ENCODE results near the gene HID1.

HID1 gene

DNA sequence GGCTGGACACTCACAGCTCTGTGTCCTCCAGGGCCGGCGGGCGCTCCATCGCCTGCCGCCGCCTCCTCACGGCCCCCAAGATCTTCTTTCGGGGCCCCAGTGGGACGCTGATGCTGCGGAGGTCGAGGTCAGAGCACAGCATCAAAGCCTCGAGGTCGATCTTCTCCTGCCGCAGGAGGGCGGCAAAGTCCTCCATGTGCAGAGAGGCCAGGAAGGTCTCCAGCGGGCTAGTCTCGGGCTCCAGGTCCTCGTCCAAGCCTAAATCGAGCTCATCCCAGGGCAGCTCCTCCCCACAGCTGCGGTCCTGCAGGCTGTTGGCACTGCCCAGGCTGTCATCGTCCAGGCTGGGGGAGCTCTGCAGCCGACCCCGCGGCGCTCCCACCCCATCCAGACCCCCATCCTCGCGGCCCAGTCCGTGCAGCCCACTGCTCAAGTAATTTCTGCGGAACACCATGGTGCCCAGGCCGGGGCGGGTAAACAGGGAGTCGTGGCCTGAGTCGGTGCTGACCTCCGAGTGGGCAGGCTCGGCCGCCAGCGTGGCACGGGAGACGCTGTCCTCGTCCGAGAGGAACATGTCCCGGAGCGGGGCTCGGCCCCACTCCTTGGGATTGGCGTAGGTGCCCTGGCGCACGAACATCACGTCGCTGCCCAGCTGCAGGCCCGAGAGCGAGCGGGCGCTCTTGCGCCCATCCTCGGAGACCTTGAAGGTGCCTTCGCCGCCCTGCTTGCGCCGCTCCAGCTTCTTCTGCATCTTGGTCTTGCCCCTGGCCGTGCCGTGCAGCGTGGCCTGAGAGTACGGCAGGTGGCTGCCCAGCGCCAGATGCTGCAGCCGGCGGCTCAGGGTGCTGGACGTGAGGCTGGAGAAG lies 52.9 kb downstream of the HID1 start (continued):
- TF ChIP-seq, protein P1, sequence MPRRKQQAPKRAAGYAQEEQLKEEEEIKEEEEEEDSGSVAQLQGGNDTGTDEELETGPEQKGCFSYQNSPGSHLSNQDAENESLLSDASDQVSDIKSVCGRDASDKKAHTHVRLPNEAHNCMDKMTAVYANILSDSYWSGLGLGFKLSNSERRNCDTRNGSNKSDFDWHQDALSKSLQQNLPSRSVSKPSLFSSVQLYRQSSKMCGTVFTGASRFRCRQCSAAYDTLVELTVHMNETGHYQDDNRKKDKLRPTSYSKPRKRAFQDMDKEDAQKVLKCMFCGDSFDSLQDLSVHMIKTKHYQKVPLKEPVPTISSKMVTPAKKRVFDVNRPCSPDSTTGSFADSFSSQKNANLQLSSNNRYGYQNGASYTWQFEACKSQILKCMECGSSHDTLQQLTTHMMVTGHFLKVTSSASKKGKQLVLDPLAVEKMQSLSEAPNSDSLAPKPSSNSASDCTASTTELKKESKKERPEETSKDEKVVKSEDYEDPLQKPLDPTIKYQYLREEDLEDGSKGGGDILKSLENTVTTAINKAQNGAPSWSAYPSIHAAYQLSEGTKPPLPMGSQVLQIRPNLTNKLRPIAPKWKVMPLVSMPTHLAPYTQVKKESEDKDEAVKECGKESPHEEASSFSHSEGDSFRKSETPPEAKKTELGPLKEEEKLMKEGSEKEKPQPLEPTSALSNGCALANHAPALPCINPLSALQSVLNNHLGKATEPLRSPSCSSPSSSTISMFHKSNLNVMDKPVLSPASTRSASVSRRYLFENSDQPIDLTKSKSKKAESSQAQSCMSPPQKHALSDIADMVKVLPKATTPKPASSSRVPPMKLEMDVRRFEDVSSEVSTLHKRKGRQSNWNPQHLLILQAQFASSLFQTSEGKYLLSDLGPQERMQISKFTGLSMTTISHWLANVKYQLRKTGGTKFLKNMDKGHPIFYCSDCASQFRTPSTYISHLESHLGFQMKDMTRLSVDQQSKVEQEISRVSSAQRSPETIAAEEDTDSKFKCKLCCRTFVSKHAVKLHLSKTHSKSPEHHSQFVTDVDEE (CRISPR knock-in tag; IDR thresholded peaks at IDR 0.05): no peak
- no peak for TF ChIP-seq ARNTL (CRISPR knock-in tag; IDR thresholded peaks at IDR 0.05; ENCODE audit: borderline replicate concordance, low read depth)

DNA sequence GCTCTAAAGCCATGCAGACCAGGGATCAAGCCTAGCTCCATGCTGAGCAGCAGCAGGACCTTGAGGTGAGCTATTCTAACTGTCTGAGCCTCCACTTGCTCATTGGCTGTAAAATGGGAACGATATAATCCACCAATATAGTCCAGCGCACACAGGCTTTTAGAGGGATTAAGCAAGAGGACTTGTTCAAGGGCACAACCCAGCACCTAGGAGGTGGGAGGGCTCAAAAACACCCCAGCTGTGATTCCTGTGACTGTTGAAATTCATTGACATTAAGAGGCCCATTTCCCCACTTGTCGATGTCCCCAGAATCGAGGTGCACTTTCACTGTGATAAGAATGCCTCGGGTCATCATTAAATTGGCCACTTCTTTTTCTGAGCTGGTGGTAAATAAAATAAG lies 53.7 kb downstream of the HID1 start:
- no peak for ATAC-seq
- TF ChIP-seq, protein P2, sequence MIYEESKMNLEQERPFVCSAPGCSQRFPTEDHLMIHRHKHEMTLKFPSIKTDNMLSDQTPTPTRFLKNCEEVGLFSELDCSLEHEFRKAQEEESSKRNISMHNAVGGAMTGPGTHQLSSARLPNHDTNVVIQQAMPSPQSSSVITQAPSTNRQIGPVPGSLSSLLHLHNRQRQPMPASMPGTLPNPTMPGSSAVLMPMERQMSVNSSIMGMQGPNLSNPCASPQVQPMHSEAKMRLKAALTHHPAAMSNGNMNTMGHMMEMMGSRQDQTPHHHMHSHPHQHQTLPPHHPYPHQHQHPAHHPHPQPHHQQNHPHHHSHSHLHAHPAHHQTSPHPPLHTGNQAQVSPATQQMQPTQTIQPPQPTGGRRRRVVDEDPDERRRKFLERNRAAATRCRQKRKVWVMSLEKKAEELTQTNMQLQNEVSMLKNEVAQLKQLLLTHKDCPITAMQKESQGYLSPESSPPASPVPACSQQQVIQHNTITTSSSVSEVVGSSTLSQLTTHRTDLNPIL (CRISPR knock-in tag; IDR thresholded peaks at IDR 0.05; ENCODE audit: low read depth): no peak
- TF ChIP-seq TOX (CRISPR knock-in tag; IDR thresholded peaks at IDR 0.05; ENCODE audit: borderline replicate concordance) (no peak), ZNF565 (CRISPR knock-in tag; conservative IDR thresholded peaks at IDR 0.05; ENCODE audit: low read depth) (no peak), TCF4 (CRISPR knock-in tag; IDR thresholded peaks at IDR 0.05; ENCODE audit: borderline replicate concordance) (no peak)

DNA sequence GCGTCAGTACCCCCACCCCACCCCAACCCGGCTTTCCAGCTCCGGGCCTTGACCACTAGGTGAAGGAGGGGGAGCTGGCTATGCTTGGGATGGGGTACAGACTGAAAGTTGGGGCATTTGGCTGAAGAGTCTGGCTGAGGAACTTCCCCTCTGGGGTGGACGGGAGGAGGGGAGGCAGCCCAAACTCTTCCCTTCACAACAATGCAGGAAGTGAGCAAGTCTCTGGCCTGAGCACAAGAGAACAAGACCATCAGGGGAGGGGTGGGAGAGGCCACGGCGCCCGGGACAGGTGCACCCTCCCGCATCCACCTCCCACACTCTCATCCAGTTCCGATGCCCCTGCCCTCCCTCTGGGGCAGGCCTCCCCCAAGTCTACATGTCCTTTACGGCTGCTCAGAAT lies 55.1 kb downstream of the HID1 start:
- no peak for ATAC-seq
- no peak for TF ChIP-seq ZFP3 (CRISPR knock-in tag; IDR thresholded peaks at IDR 0.05)
- no peak for TF ChIP-seq TOX (CRISPR knock-in tag; IDR thresholded peaks at IDR 0.05; ENCODE audit: borderline replicate concordance)
- no peak for TF ChIP-seq OSR1 (CRISPR knock-in tag; IDR thresholded peaks at IDR 0.05)
- TF ChIP-seq, protein P1 (CRISPR knock-in tag; IDR thresholded peaks at IDR 0.05): no peak
- no peak for TF ChIP-seq CSDC2 (CRISPR knock-in tag; IDR thresholded peaks at IDR 0.05)
- TF ChIP-seq SNAI2 (CRISPR knock-in tag; IDR thresholded peaks at IDR 0.05): no peak
- TF ChIP-seq, protein P2 (CRISPR knock-in tag; IDR thresholded peaks at IDR 0.05; ENCODE audit: low read depth): no peak
- TF ChIP-seq BACH2 (CRISPR knock-in tag; IDR thresholded peaks at IDR 0.05; ENCODE audit: borderline replicate concordance): no peak
- no peak for TF ChIP-seq TCF4 (CRISPR knock-in tag; IDR thresholded peaks at IDR 0.05; ENCODE audit: borderline replicate concordance)

DNA sequence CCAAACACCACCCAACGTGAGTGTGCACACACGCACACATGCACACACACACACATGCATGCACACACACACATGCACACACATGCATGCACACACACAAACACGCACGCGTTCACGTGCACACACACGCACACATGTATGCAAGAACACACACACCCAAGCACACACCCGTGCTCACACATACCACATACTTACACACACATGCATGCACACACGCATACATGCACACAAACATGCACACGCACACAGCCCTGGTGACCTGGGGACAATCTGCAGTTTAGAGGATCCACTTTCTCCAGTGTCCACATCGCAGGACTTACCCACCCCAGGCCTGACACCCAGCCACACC lies 55.7 kb downstream of the HID1 start:
- no peak for ATAC-seq
- TF ChIP-seq CSDC2 (CRISPR knock-in tag; IDR thresholded peaks at IDR 0.05): no peak
- TF ChIP-seq TCF4 (CRISPR knock-in tag; IDR thresholded peaks at IDR 0.05; ENCODE audit: borderline replicate concordance): no peak
- TF ChIP-seq, protein P3, sequence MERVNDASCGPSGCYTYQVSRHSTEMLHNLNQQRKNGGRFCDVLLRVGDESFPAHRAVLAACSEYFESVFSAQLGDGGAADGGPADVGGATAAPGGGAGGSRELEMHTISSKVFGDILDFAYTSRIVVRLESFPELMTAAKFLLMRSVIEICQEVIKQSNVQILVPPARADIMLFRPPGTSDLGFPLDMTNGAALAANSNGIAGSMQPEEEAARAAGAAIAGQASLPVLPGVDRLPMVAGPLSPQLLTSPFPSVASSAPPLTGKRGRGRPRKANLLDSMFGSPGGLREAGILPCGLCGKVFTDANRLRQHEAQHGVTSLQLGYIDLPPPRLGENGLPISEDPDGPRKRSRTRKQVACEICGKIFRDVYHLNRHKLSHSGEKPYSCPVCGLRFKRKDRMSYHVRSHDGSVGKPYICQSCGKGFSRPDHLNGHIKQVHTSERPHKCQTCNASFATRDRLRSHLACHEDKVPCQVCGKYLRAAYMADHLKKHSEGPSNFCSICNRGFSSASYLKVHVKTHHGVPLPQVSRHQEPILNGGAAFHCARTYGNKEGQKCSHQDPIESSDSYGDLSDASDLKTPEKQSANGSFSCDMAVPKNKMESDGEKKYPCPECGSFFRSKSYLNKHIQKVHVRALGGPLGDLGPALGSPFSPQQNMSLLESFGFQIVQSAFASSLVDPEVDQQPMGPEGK (CRISPR knock-in tag; IDR thresholded peaks at IDR 0.05; ENCODE audit: borderline replicate concordance): no peak
- TF ChIP-seq, protein P2 (CRISPR knock-in tag; IDR thresholded peaks at IDR 0.05; ENCODE audit: low read depth): no peak
- no peak for TF ChIP-seq ZFP30 (CRISPR knock-in tag; IDR thresholded peaks at IDR 0.05)
- no peak for TF ChIP-seq ZNF565 (CRISPR knock-in tag; conservative IDR thresholded peaks at IDR 0.05; ENCODE audit: low read depth)
- TF ChIP-seq ESRRG (CRISPR knock-in tag; IDR thresholded peaks at IDR 0.05): no peak
- TF ChIP-seq RARB (CRISPR knock-in tag; IDR thresholded peaks at IDR 0.05): no peak
- TF ChIP-seq, protein P1 (CRISPR knock-in tag; IDR thresholded peaks at IDR 0.05): no peak
- no peak for TF ChIP-seq SNAI2 (CRISPR knock-in tag; IDR thresholded peaks at IDR 0.05)
- TF ChIP-seq GLIS3 (CRISPR knock-in tag; IDR thresholded peaks at IDR 0.05): no peak
- no peak for TF ChIP-seq ZFP3 (CRISPR knock-in tag; IDR thresholded peaks at IDR 0.05)

All from SK-N-SH treated with all-trans-retinoic acid at 6 μM for 48 hours (cell line).